ENCODE data around the gene ADAMTS9.

DNA sequence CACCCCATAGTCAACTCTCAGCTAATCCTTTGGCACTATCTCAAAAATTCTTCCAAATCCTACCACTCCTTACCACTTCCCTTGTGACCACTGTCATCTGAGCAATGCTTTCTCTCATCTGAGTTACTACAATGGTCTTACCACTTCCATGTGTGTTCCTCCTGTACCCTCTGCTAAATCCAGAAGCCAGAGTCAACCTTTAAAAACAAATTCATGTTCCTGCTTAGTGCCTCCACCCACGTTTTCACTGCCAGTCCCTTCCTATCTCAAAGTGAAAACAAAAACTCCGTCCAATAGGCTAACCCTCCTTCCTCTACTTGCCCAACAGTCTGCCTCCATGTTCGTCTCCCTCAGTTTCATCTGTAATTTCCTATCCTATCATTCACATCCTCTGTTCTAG, 109.0 kb downstream of the ADAMTS9 start:
- TF ChIP-seq, protein P1, sequence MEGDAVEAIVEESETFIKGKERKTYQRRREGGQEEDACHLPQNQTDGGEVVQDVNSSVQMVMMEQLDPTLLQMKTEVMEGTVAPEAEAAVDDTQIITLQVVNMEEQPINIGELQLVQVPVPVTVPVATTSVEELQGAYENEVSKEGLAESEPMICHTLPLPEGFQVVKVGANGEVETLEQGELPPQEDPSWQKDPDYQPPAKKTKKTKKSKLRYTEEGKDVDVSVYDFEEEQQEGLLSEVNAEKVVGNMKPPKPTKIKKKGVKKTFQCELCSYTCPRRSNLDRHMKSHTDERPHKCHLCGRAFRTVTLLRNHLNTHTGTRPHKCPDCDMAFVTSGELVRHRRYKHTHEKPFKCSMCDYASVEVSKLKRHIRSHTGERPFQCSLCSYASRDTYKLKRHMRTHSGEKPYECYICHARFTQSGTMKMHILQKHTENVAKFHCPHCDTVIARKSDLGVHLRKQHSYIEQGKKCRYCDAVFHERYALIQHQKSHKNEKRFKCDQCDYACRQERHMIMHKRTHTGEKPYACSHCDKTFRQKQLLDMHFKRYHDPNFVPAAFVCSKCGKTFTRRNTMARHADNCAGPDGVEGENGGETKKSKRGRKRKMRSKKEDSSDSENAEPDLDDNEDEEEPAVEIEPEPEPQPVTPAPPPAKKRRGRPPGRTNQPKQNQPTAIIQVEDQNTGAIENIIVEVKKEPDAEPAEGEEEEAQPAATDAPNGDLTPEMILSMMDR (IDR thresholded peaks at IDR 0.05 in 8 of 11, conservative IDR thresholded peaks at IDR 0.05 in 3 of 11): no peak
- TF ChIP-seq POLR2AphosphoS5 (IDR thresholded peaks at IDR 0.05): no peak
